ENCODE data around the gene CDH5.

DNA sequence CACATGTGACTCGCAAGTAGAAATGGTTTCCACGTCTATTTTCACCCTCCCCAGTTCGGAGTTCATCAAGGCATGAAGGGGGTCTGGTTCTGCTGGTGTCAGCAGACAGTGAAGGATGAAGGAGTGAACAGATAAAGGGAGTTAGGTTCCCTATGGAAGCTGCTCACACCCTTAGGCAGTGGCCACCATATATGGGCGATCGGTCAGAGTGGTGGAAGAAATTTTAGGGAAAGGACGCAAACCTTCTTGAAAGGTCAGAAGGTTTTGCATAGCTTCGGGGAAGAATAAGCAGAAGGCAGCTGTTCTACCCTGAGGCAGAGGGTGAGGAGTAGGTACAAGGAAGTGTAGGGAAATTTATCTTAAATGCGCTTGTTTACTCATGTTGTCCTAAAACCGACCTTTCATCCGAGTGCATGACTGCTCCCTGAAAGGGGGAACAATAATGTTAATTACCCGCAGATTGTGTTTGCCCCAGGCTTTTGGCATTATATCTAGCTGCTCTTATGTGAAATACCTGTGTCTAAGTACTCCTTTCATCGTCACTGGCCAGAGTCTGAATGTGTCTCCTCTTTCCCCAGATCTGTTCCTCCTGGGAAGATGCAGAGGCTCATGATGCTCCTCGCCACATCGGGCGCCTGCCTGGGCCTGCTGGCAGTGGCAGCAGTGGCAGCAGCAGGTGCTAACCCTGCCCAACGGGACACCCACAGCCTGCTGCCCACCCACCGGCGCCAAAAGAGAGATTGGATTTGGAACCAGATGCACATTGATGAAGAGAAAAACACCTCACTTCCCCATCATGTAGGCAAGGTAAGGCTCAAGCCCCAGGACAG lies 12.5 kb downstream of the CDH5 start:
- TF ChIP-seq, protein P1, sequence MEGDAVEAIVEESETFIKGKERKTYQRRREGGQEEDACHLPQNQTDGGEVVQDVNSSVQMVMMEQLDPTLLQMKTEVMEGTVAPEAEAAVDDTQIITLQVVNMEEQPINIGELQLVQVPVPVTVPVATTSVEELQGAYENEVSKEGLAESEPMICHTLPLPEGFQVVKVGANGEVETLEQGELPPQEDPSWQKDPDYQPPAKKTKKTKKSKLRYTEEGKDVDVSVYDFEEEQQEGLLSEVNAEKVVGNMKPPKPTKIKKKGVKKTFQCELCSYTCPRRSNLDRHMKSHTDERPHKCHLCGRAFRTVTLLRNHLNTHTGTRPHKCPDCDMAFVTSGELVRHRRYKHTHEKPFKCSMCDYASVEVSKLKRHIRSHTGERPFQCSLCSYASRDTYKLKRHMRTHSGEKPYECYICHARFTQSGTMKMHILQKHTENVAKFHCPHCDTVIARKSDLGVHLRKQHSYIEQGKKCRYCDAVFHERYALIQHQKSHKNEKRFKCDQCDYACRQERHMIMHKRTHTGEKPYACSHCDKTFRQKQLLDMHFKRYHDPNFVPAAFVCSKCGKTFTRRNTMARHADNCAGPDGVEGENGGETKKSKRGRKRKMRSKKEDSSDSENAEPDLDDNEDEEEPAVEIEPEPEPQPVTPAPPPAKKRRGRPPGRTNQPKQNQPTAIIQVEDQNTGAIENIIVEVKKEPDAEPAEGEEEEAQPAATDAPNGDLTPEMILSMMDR (conservative IDR thresholded peaks at IDR 0.05; ENCODE audit: low read depth, low read length), result no peak
- TF ChIP-seq EZH2 (IDR thresholded peaks at IDR 0.05; ENCODE audit: borderline replicate concordance, low read depth, low read length, poor library complexity, severe bottlenecking), result no peak

Data from A673 (cell line).